MCF 10A (cell line): Measurements from ENCODE around the gene ZHX3. TPM values are rescaled to one million over a fixed set of nuclear protein-coding genes. Genes with fewer than 3 reads are reported as not detected.

Experiments
- BruUV-seq: library from RNA; stranded (reverse); fragments of 400-500 nt; replicated peaks from 2 replicates; lab custom pipeline; 2021; lab: Mats Ljungman, UMichigan
- CTCF ChIA-PET: fragments of 300-600 bp; sonication (Branson Sonifier 250); formaldehyde crosslinking; extraction: SDS; loops from one replicate; lab custom pipeline; 2021; ENCODE audit warnings: antibody characterized with exemption, inconsistent platforms; lab: Yijun Ruan, JAX
- POLR2A ChIA-PET: fragments of 300-600, 350-650 bp; sonication (Branson Sonifier 250); formaldehyde crosslinking; extraction: SDS; loops from one replicate; lab custom pipeline; 2020; ENCODE audit warnings: antibody characterized with exemption, inconsistent platforms; lab: Yijun Ruan, JAX
- DNase-seq: peaks from one replicate; pipeline ENCODE4 v3.0.0-alpha.2; 2018; ENCODE audit not compliant: unreplicated experiment
- H3K27ac Mint-ChIP-seq: one replicate; pipeline ENCODE4 v1.8.0; 2022; ENCODE audit warnings: mild to moderate bottlenecking, low read depth, mixed read lengths; ENCODE audit not compliant: unreplicated experiment
- H3K27me3 Mint-ChIP-seq: one replicate; pipeline ENCODE4 v1.8.0; 2022; ENCODE audit warnings: mixed read lengths; ENCODE audit not compliant: insufficient read depth, unreplicated experiment
- H3K36me3 Mint-ChIP-seq: one replicate; pipeline ENCODE4 v1.8.0; 2022; ENCODE audit warnings: mild to moderate bottlenecking, moderate library complexity, mixed read lengths; ENCODE audit not compliant: insufficient read depth, unreplicated experiment
- H3K4me1 Mint-ChIP-seq: one replicate; pipeline ENCODE4 v1.8.0; 2022; ENCODE audit warnings: mixed read lengths; ENCODE audit not compliant: insufficient read depth, unreplicated experiment
- H3K4me3 Mint-ChIP-seq: one replicate; pipeline ENCODE4 v1.8.0; 2022; ENCODE audit warnings: mild to moderate bottlenecking, moderate library complexity, mixed read lengths; ENCODE audit not compliant: unreplicated experiment
- H3K9me3 Mint-ChIP-seq: one replicate; pipeline ENCODE4 v1.8.0; 2022; ENCODE audit warnings: mixed read lengths; ENCODE audit not compliant: unreplicated experiment
- intact Hi-C: fragments of 100-400 bp; cut with micrococcal nuclease; formaldehyde crosslinking; loops from 2 replicates; pipeline ENCODE4 v1.14.1; 2022
- total RNA-seq: library from RNA; stranded (reverse); gene quantifications from 2 replicates; pipeline ENCODE4 v1.2.3, GENCODE V29; 2022
- TF ChIP-seq, protein P1 (sequence below): fragments of 200-600 bp; IDR thresholded peaks from one replicate; pipeline ENCODE4 v1.8.0; 2022; ENCODE audit warnings: antibody characterized with exemption, mild to moderate bottlenecking; ENCODE audit not compliant: unreplicated experiment

The ZHX3 gene
- total RNA-seq, 1 experiment from 2014 or later: 34.1 TPM

DNA sequence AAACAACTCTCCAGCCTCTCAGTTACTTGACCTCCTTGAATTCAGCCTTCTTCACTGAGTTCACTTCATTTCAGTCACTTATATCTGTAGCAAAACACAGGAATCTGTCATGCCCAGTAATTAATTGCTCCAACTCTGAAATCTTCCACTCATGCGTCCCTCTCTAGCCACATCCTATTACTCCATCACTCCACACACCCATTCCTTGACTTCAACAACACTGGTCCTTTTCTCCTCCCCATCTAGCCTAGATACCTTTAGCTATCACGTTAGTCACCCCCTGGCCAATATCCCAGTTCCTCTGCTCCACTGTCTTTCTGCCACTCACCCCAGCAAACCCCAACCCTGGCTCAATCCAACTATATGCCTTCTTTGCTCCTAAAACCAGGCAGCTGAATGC, 7.7 kb downstream of the ZHX3 start:
- peak; percentile 73 for DNase-seq
- TF ChIP-seq, protein P1, sequence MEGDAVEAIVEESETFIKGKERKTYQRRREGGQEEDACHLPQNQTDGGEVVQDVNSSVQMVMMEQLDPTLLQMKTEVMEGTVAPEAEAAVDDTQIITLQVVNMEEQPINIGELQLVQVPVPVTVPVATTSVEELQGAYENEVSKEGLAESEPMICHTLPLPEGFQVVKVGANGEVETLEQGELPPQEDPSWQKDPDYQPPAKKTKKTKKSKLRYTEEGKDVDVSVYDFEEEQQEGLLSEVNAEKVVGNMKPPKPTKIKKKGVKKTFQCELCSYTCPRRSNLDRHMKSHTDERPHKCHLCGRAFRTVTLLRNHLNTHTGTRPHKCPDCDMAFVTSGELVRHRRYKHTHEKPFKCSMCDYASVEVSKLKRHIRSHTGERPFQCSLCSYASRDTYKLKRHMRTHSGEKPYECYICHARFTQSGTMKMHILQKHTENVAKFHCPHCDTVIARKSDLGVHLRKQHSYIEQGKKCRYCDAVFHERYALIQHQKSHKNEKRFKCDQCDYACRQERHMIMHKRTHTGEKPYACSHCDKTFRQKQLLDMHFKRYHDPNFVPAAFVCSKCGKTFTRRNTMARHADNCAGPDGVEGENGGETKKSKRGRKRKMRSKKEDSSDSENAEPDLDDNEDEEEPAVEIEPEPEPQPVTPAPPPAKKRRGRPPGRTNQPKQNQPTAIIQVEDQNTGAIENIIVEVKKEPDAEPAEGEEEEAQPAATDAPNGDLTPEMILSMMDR: no peak
- ChIA-PET POLR2A (interaction anchor here (1.2 to 2.4 kb wide), 2 partner anchors 20 to 77 kb away, joined by 4 to 6 read pairs; no protein-coding TSS in a partner anchor), CTCF (interaction anchor here (1.1 to 2.4 kb wide), 2 partner anchors 30 to 340 kb away, joined by 4 to 18 read pairs; partner anchors contain the start of gene LPIN3)
- Mint-ChIP-seq H3K4me3 (no peak overlapping the region), H3K36me3 (peaks cover 6% of the 10 kb centered on the region), H3K27ac (peak overlapping the region; percentile 62), H3K27me3 (no peaks in the 10 kb centered on the region), H3K9me3 (no peaks in the 10 kb centered on the region), H3K4me1 (peaks cover 20% of the 10 kb centered on the region)
- intact Hi-C loops: loop anchor here (10.0 kb wide), 1 partner anchor 175 kb away; the partner anchor contains the start of gene PLCG1
- BruUV-seq: no TSS peak

DNA sequence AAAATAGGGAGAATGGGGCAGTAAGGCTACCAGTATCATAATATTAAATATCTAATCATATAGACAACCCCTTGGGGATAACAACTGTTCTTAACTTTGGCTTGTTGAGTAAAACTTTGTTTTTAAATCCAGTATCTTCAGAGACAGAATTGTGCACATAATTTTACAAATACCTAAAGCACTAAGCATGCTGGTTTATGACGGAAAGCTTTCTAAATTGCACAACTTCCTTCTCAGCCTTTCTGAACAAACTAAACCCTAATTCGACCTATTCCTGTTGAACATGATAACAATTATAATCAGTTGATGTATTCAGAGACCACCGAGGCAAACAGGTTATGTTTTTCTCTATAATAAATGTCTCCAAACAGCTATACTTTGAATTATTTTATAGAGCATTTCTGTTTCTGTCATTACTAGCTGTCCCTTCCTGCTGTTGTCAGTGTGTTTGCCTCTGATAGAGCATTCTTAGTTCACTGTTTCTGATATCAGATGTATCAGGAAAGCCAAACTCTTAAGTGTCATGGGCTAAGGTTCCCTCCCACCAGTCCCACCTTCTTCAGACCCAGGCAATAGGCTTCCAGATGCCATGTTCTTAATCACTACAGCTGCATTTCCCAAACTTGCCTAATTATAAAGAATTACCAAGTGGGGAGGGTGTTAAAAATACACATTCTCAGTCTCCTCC, 8.7 kb downstream of the ZHX3 start:
- no peak for DNase-seq
- intact Hi-C loops: no loop called here
- Mint-ChIP-seq H3K9me3 (no peaks in the 10 kb centered on the region), H3K4me3 (no peak overlapping the region), H3K36me3 (peaks cover 6% of the 10 kb centered on the region), H3K4me1 (peaks cover 18% of the 10 kb centered on the region), H3K27ac (peak overlapping the region; percentile 62), H3K27me3 (no peaks in the 10 kb centered on the region)
- ChIA-PET POLR2A (interaction anchor here (0.5 to 2.4 kb wide), 6 partner anchors 8 to 76 kb away, joined by 3 to 7 read pairs (median 6); partner anchors contain the start of gene ZHX3), CTCF (interaction anchor here (0.6 kb wide), 1 partner anchor 214 kb away, joined by 3 read pairs; no protein-coding TSS in a partner anchor)
- BruUV-seq: no TSS peak
- TF ChIP-seq, protein P1: no peak

DNA sequence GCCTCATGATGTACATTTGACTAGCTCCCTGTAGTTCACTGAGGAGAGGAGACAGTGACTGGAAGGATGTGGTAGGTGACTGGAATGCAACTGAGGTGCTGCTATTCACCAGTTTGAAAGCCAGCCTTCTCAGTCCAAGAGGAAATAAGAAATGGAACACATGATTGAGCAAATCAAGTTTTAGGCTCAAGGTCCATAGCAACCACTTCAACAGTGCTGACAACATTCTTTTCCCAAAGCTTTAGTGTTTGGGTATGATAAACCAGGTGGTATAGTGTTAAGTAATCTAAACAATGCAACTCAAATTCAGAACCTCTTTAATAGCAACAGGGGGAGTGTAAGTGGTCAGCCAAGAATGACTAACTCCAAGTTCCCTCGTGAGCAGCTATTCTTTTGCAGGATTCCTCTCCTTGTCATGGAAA, 9.2 kb downstream of the ZHX3 start:
- ChIA-PET CTCF (interaction anchor here (0.6 to 1.7 kb wide), 4 partner anchors 16 to 214 kb away, joined by 3 to 5 read pairs (median 3); no protein-coding TSS in a partner anchor), POLR2A (interaction anchor here (0.5 to 2.4 kb wide), 5 partner anchors 9 to 75 kb away, joined by 3 to 7 read pairs (median 6); partner anchors contain the start of gene ZHX3)
- no peak overlapping the region for H3K27ac Mint-ChIP-seq
- H3K27me3 Mint-ChIP-seq: no peaks in the 10 kb centered on the region
- no peak overlapping the region for H3K4me3 Mint-ChIP-seq
- no TSS peak for BruUV-seq
- peaks cover 18% of the 10 kb centered on the region for H3K4me1 Mint-ChIP-seq
- TF ChIP-seq, protein P1: no peak
- H3K36me3 Mint-ChIP-seq: peaks cover 6% of the 10 kb centered on the region
- peak; percentile 48 for DNase-seq
- no peaks in the 10 kb centered on the region for H3K9me3 Mint-ChIP-seq
- intact Hi-C loops: no loop called here

DNA sequence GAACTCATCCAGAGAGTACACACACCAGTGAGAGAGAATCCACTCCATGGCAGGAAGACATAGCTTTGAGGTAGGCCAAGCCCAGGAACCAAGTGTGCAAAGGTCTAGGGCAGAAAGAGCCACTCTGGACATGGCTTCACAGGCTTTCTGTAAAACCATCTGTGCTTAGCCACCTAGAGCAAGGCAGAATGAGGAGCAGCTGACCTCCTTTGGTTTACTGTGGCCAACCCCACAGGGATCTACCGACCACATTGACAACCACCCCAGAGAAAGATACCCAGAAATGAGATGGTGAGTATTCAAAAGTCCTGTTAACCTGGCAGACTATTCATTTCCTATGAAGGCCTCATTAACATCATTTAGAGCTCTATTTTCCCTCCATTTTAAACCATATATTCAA, 10.5 kb downstream of the ZHX3 start:
- POLR2A ChIA-PET: interaction anchor here (1.0 to 2.2 kb wide), 3 partner anchors 11 to 43 kb away, joined by 3 to 5 read pairs (median 4); no protein-coding TSS in a partner anchor
- intact Hi-C loops: no loop called here
- no TSS peak for BruUV-seq

More for the DNA sequence above, 10.5 kb downstream of the ZHX3 start:
- TF ChIP-seq, protein P1: no peak
- Mint-ChIP-seq H3K4me1 (peaks cover 18% of the 10 kb centered on the region), H3K27ac (no peak overlapping the region), H3K4me3 (no peak overlapping the region), H3K27me3 (no peaks in the 10 kb centered on the region), H3K36me3 (peaks cover 6% of the 10 kb centered on the region), H3K9me3 (no peaks in the 10 kb centered on the region)
- DNase-seq: no peak
- CTCF ChIA-PET: interaction anchor here (0.6 to 1.9 kb wide), 7 partner anchors 10 to 139 kb away, joined by 3 to 6 read pairs (median 4); partner anchors contain the start of gene LPIN3
